Mesothelial cell of epicardium (in vitro differentiated cells): ENCODE results near the gene INTS11. TPM values are rescaled to one million over a fixed set of nuclear protein-coding genes. Genes with fewer than 3 reads are reported as not detected.
A peak's percentile ranks its signal among the peaks of the same experiment; 100 is the strongest.

Source experiments
- DNase-seq, 2 experiments: peaks; one replicate each; pipeline ENCODE4 v3.0.0; 2021; ENCODE audit warnings: low spot score in 2 of 2; ENCODE audit not compliant: unreplicated experiment in 2 of 2
- H3K27ac Mint-ChIP-seq: 2 replicates; pipeline ENCODE4 v1.8.0; 2021; ENCODE audit warnings: mixed read lengths
- H3K27me3 Mint-ChIP-seq: 2 replicates; pipeline ENCODE4 v1.8.0; 2021; ENCODE audit warnings: low read depth, mixed read lengths
- H3K36me3 Mint-ChIP-seq: 2 replicates; pipeline ENCODE4 v1.8.0; 2021; ENCODE audit warnings: mixed read lengths
- H3K4me1 Mint-ChIP-seq: 2 replicates; pipeline ENCODE4 v1.8.0; 2021; ENCODE audit warnings: mixed read lengths
- H3K4me3 Mint-ChIP-seq: 2 replicates; pipeline ENCODE4 v1.8.0; 2021; ENCODE audit warnings: mild to moderate bottlenecking, moderate library complexity, mixed read lengths
- H3K9me3 Mint-ChIP-seq: 2 replicates; pipeline ENCODE4 v1.8.0; 2021; ENCODE audit warnings: mixed read lengths
- microRNA-seq: library from miRNA; unstranded; fragments of <30 nt; microRNA quantifications from one replicate; pipeline ENCODE4 v1.2.0, GENCODE V29; 2021; ENCODE audit warnings: inconsistent platforms, mixed read lengths
- total RNA-seq: library from RNA; stranded (reverse); gene quantifications from 3 replicates; pipeline ENCODE4 v1.2.1, GENCODE V29; 2021
- TF ChIP-seq, protein P1 (sequence below): fragments of 200-600 bp; sonication (generic); IDR thresholded peaks from one replicate; pipeline ENCODE4 v1.5.0; 2021; ENCODE audit warnings: antibody characterized with exemption; ENCODE audit not compliant: unreplicated experiment

INTS11 gene
- total RNA-seq, 1 donor from 2014 or later: 165 TPM

DNA sequence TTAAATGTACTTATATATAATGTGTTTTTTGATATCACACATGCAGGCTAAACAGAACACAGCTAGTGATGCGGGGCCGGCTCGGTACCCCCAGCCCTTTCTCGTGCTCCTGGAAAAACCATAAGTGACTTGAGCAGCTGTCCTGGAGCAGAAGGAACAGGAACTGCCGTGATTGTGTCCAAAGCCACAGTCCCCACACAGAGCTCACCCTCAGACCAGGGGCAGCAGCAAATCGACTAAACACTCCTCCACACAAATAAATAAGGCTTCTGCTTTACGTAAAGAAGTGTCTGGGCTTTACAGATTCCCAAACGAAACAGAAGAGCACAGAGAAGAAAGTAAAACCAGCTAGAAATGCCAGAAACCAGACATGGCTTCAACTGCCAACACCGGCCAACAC is 60.4 kb downstream of the INTS11 start:
- no peaks in the 10 kb centered on the region for H3K4me1 Mint-ChIP-seq
- H3K36me3 Mint-ChIP-seq: peaks cover 30% of the 10 kb centered on the region
- H3K27me3 Mint-ChIP-seq: no peaks in the 10 kb centered on the region
- DNase-seq: no peak
- TF ChIP-seq, protein P1, sequence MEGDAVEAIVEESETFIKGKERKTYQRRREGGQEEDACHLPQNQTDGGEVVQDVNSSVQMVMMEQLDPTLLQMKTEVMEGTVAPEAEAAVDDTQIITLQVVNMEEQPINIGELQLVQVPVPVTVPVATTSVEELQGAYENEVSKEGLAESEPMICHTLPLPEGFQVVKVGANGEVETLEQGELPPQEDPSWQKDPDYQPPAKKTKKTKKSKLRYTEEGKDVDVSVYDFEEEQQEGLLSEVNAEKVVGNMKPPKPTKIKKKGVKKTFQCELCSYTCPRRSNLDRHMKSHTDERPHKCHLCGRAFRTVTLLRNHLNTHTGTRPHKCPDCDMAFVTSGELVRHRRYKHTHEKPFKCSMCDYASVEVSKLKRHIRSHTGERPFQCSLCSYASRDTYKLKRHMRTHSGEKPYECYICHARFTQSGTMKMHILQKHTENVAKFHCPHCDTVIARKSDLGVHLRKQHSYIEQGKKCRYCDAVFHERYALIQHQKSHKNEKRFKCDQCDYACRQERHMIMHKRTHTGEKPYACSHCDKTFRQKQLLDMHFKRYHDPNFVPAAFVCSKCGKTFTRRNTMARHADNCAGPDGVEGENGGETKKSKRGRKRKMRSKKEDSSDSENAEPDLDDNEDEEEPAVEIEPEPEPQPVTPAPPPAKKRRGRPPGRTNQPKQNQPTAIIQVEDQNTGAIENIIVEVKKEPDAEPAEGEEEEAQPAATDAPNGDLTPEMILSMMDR: no peak
- no peak overlapping the region for H3K27ac Mint-ChIP-seq
- no peaks in the 10 kb centered on the region for H3K9me3 Mint-ChIP-seq
- H3K4me3 Mint-ChIP-seq: no peak overlapping the region

DNA sequence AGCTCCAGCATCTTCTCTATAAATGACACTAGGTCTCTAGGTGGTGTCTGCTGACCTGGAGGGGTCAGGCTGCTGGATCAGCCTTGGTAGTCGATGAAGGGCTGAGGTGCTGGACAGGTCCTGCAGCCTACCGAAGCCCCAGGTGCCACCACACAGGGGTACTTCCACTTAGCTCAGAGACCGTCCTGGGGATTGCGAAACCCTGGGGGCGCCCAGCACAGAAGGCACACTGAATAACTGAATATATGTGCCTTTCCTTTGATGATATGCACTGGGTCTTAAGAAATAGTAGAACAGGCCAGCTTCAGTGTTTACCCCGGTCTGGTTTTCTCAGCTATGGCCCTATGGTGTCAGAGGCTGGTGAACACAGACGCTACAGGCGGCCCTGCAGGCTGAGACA is 61.7 kb downstream of the INTS11 start:
- Mint-ChIP-seq H3K4me1 (no peaks in the 10 kb centered on the region), H3K9me3 (no peaks in the 10 kb centered on the region), H3K27me3 (no peaks in the 10 kb centered on the region), H3K27ac (no peak overlapping the region), H3K4me3 (no peak overlapping the region), H3K36me3 (peaks cover 35% of the 10 kb centered on the region)
- TF ChIP-seq, protein P1: no peak
- no peak for DNase-seq

DNA sequence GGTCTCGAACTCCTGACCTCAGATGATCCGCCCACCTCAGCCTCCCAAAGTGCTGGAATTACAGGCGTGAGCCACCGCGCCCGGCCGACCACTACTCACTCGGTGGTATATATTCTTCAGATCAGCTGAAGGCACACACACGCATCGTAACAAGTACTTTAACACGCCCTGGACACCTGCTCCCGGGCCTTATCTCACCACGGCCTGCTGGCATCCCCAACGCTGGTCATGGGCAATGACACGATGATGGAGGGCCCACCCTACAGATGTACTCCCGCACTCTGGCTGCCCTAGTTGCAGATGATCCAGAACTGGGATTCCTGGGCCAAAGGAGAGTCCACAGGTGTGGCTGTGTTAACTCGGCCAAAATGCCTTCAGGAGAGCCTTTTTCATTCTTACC is 62.4 kb downstream of the INTS11 start:
- TF ChIP-seq, protein P1: no peak
- Mint-ChIP-seq H3K4me3 (no peak overlapping the region), H3K27ac (no peak overlapping the region), H3K4me1 (no peaks in the 10 kb centered on the region), H3K27me3 (no peaks in the 10 kb centered on the region), H3K36me3 (peaks cover 36% of the 10 kb centered on the region), H3K9me3 (no peaks in the 10 kb centered on the region)
- DNase-seq: no peak

Small RNA genes lying within 50 kb of the gene (microRNA-seq; reads per million reads assigned to microRNA genes)
- gene MIR6726 (5.9 reads per million, percentile 23 among the genes with 10 or more reads in this experiment), gene MIR6727 (not detected), gene MIR6808 (1.2 reads per million)

Other genes with a start within 250 kb of the INTS11 start
- gene C1orf159, start 208.6 kb downstream of the INTS11 start, total RNA-seq: 28.4 to 32.8 TPM (median 31.8 TPM) in 3 replicates
- gene TTLL10, start 150.8 kb downstream of the INTS11 start, total RNA-seq: 0.32 to 0.47 TPM in 2 of 3 replicates, not detected in the other
- gene TNFRSF18, start 118.1 kb downstream of the INTS11 start, total RNA-seq: 0.51 to 1.2 TPM (median 0.93 TPM) in 3 replicates
- 0.18 to 0.34 TPM (median 0.29 TPM) in 3 replicates for gene TNFRSF4, start 110.5 kb downstream of the INTS11 start, total RNA-seq
- 103 to 110 TPM (median 108 TPM) in 3 replicates for gene SDF4, start 92.7 kb downstream of the INTS11 start, total RNA-seq
- 32.1 to 34.1 TPM (median 33.4 TPM) in 3 replicates for gene B3GALT6, start 92.4 kb downstream of the INTS11 start, total RNA-seq
- 10.2 to 12.2 TPM (median 10.4 TPM) in 3 replicates for gene C1QTNF12, start 77.9 kb downstream of the INTS11 start, total RNA-seq
- 67.3 to 76.6 TPM (median 75.7 TPM) in 3 replicates for gene UBE2J2, start 50.8 kb downstream of the INTS11 start, total RNA-seq
- 16.0 to 17.5 TPM (median 16.8 TPM) in 3 replicates for gene SCNN1D, start 44.2 kb downstream of the INTS11 start, total RNA-seq
- 85.5 to 97.3 TPM (median 91.0 TPM) in 3 replicates for gene ACAP3, start 16.7 kb downstream of the INTS11 start, total RNA-seq
- gene PUSL1, start 16.1 kb downstream of the INTS11 start, total RNA-seq: 12.7 to 14.5 TPM (median 14.2 TPM) in 3 replicates
- 17.8 to 19.3 TPM (median 18.5 TPM) in 3 replicates for gene CPTP, start 142 bp upstream of the INTS11 start, total RNA-seq
- gene TAS1R3, start 6.6 kb upstream of the INTS11 start, total RNA-seq: 0.98 to 1.0 TPM (median 1.00 TPM) in 3 replicates
- gene DVL1, start 24.8 kb upstream of the INTS11 start, total RNA-seq: 54.5 to 58.5 TPM (median 54.7 TPM) in 3 replicates
- gene MXRA8, start 33.9 kb upstream of the INTS11 start, total RNA-seq: 157 to 163 TPM (median 161 TPM) in 3 replicates
- 75.5 to 78.6 TPM (median 78.3 TPM) in 3 replicates for gene AURKAIP1, start 50.5 kb upstream of the INTS11 start, total RNA-seq
- 396 to 423 TPM (median 405 TPM) in 3 replicates for gene CCNL2, start 74.7 kb upstream of the INTS11 start, total RNA-seq
- gene MRPL20, start 82.6 kb upstream of the INTS11 start, total RNA-seq: 87.9 to 98.2 TPM (median 94.7 TPM) in 3 replicates
- gene ANKRD65, start 96.6 kb upstream of the INTS11 start, total RNA-seq: 10.9 to 12.3 TPM (median 11.3 TPM) in 3 replicates
- 57.0 to 59.1 TPM (median 57.7 TPM) in 3 replicates for gene VWA1, start 111.0 kb upstream of the INTS11 start, total RNA-seq
- gene ATAD3C, start 125.0 kb upstream of the INTS11 start, total RNA-seq: 2.2 to 3.9 TPM (median 2.9 TPM) in 3 replicates
- 38.5 to 43.6 TPM (median 39.2 TPM) in 3 replicates for gene ATAD3B, start 147.1 kb upstream of the INTS11 start, total RNA-seq
- gene ATAD3A, start 187.5 kb upstream of the INTS11 start, total RNA-seq: 31.8 to 35.4 TPM (median 35.3 TPM) in 3 replicates
- 16.7 to 18.3 TPM (median 17.3 TPM) in 3 replicates for gene TMEM240, start 216.0 kb upstream of the INTS11 start, total RNA-seq